ENCODE measurements around the gene ELP6.

ELP6 gene

GRCh38 chr3:47456984-47457383 lies 56.5 kb downstream of the ELP6 start:
- DNase-seq: no peak

GRCh38 chr3:47455806-47456452 lies 57.6 kb downstream of the ELP6 start:
- DNase-seq: no peak

- DNase-seq: no peak
Observed at GRCh38 chr3:47452453-47453215, 60.9 kb downstream of the ELP6 start.
